ENCODE measurements around the gene NDUFV1.
"Not testable (repeated sequence)": the region's sequence is repeated elsewhere in the genome, so short reads cannot be mapped to it uniquely, and the experiment has no call there.

NDUFV1 gene

GRCh38 chr11:67627812-67628624 is 21.3 kb downstream of the NDUFV1 start:
- no peak for DNase-seq (ENCODE audit: low spot score)

GRCh38 chr11:67628710-67629385 is 22.1 kb downstream of the NDUFV1 start:
- no peak for DNase-seq (ENCODE audit: low spot score)

GRCh38 chr11:67629386-67630227 is 22.9 kb downstream of the NDUFV1 start, which contains the start of gene NUDT8:
Gene NUDT8, minus strand, starts transcription at chr11:67629937. Its CDS starts 26 bp downstream, at chr11:67629911.
- DNase-seq (ENCODE audit: low spot score) = peak; percentile 89

DNA sequence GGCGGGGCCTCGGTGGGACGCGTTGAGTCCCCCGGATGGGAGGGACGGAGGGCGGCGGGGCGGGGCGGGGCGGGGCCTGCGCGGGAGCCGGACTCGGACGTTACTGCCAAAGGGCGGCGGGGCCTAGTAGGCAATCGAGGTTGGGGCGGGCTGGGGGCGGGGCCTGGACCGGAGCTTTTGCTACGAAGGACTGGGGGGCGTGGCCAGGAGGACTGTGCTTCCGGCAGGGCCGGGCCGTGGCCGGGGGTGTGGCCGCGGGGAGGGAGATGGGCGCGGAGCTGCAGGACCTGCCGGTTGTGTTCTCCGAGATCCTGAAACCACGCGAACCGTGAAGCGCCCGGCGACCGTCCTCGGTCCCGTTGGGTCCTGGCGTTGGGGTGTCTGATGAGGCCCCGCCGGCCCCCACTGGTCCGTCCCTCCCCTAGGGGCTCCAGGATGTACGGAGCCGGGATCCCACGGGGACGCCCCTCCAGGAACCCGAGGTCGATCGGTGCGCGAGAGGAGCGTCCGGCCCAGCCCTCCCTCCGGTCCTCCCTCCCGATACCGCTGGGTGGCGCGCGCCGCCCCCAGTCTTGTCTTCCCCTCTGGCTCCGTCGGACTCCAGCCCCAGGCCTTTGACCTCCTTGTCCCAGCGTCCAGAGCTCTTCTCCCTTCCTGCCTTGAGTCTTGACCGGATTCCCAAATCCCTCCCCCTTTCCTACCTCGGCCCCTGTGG is 23.6 kb downstream of the NDUFV1 start:
- peak; percentile 99 for DNase-seq (ENCODE audit: low spot score)

GRCh38 chr11:67630943-67631331 is 24.2 kb downstream of the NDUFV1 start:
- no peak for DNase-seq (ENCODE audit: low spot score)

DNA sequence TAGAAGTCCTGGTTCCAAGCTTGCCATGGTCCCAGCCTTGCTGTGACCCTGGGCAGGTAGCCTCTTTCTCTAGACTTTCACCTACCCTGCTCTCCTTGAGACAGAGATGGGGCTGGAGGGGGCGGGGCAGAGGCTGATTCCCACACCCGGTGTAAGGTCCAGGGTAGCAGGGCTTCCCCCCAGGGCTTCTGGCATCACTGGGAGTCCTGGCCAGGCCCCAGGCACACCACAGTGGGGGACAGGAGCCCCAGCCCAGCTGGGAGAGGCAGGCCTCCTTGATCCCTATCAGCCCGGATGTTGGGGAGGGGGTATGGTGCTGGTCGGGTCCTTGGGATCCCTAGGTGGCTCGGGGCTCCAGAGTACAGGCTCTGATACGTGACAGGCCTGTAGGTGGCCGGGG is 24.7 kb downstream of the NDUFV1 start:
- DNase-seq (ENCODE audit: low spot score) = no peak

DNA sequence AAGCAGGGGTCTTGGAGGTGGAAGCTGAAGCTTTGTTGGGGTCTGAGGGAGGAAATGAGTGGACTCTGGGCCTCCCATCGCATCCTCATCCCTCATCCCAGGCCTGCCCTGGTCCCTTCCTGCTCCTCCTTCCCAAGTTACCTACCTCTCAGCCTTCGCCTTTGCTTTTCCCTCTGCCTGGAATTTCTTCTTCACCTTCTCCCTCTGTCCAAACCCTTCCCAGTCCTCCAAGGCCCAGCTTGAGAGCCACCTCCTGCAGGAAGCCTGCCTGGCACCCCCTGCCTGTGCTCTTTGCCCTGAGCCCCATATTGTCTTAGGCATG is 25.1 kb downstream of the NDUFV1 start:
- DNase-seq (ENCODE audit: low spot score) = no peak

- no peak for DNase-seq (ENCODE audit: low spot score)
These were observed 25.6 kb downstream of the NDUFV1 start for GRCh38 chr11:67632175-67632981.

DNA sequence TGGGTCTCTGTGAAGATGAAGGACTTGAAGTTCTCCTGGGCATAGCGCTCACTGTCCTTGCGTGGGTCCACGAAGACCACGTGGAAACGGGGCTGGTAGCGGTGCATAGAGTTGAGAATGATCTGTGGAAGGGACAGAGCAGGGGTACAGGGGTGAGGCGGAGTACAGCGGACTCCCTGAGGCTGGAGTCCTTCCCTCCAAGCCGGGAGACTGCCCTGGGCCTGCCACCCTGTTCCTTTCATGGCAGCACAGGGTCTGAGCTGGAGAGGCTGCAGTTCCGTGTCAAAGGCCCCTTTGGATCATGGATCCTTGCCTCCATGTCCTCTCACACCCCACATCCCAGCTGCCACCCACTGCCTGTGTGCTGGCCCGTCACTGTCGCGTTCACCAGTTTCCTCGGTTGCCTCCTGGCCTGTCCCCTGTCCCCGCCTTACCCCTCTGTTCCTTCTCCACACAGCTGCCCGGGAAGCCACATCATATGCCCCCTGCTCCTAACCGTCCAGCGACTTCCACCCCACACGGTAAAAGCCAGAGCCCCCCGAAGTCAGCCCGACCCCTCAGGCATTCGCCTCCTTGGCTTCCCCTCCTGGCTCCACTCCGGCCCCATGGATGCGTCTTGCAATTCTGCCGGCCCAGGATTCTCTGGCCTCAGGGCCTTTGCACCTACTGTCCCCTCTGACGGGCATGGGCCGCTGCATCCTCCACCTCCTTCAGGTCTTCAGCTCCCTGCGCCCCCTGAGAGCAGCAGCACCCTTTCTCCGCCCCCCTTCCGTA is 26.4 kb downstream of the NDUFV1 start:
- DNase-seq (ENCODE audit: low spot score) = no peak

DNA sequence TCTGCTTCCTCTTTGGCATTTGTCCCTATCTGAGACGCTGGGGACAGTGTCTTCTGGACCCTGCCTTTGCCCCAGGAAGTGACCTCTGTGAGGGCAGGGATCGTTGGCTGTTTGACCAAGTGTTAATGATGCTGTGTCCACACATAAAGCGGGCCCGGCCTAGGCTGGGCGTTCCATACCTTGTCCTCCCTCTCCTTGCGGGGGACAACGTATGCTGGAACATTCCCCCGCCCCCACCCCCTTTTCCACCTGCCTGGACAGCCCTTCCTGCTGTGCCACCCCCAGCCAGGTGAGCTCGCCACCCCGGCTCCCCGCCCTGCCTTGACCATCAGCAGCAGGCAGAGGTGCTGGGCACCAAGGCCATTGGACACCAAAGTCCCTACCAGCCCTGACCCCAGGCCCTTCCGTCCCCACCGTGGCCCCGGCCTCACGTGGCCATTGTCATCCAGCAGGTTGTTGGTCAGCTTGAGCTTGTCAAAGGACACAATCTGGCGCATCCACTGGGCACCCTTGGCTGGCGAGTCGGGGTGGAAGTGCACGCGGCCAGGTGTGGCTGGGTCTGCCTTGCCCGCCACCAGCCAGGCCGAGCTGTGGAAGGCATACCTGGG is 27.1 kb downstream of the NDUFV1 start:
- no peak for DNase-seq (ENCODE audit: low spot score)

DNA sequence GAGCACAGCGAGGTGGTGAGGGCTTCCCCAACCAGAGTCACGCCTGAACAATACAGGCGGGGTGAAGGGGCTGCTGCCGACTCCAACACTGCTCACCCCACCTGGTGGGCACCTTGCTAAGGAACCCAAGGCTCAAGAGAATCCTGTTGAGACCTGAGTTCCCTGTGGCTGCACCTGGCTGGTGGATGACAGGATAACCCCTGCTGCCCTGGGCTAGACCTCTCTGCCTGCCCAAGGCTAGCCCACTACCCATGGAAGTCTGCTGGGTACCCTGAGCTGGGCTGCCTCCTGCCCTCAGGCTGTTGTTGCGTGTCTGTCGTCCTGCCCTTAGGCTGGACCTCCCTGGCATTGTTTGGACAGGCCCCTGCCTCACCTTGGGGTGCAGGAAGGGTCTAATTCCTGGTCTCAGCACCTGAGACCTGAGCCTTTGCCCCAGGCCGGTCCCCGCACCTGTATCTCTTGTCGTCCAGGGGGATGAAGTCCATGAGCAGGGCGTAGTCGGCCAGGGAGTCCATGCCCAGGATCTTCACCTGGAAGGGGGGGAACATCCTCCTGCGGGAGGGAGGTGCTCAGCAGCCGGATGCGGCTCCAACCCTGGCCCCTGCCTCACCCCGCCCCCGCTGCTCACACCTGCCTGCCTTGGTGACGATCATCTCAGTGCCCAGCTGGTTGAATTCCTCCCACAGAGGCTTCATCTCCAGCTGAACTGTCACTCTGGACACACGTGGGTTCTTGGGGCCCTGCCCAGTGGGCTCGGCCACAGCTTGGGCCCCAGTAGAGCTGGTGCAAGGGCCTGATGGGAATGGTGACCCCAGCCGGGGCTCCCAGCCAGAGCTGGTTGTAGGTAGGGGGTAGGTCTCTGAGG is 27.9 kb downstream of the NDUFV1 start:
- no peak for DNase-seq (ENCODE audit: low spot score)

- DNase-seq (ENCODE audit: low spot score) = no peak
These were observed 28.4 kb downstream of the NDUFV1 start for GRCh38 chr11:67635231-67635521.

GRCh38 chr11:67636962-67637361 is 30.2 kb downstream of the NDUFV1 start:
- no peak for DNase-seq (ENCODE audit: low spot score)

DNA sequence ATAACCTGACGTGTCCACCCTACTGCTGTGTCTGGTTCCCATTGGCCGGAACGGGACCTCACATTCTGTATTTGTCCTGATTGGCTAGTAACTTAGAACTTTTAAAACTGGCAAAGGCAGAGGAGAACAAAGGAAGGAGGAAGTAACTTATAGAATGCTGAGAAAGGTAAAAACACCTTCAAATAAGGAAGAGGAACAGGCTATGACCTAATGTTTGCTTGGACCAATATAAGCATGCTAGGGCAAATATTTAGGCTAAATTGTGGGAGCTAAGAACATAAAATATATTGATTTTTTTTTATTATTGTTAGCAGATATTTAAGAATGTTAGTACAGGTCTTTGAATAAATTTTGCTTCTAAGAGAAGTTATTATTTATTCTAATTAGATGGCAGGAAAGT is 30.7 kb downstream of the NDUFV1 start:
- not testable (repeated sequence) for DNase-seq (ENCODE audit: low spot score)

- no peak for DNase-seq (ENCODE audit: low spot score)
These were observed 32.0 kb downstream of the NDUFV1 start for GRCh38 chr11:67638535-67639437.

GRCh38 chr11:67639438-67639859 is 32.7 kb downstream of the NDUFV1 start, which contains the start of gene TBX10:
Gene TBX10, minus strand, starts transcription at chr11:67639763. Its CDS starts 291 bp downstream, at chr11:67639472.
- DNase-seq (ENCODE audit: low spot score) = no peak

DNA sequence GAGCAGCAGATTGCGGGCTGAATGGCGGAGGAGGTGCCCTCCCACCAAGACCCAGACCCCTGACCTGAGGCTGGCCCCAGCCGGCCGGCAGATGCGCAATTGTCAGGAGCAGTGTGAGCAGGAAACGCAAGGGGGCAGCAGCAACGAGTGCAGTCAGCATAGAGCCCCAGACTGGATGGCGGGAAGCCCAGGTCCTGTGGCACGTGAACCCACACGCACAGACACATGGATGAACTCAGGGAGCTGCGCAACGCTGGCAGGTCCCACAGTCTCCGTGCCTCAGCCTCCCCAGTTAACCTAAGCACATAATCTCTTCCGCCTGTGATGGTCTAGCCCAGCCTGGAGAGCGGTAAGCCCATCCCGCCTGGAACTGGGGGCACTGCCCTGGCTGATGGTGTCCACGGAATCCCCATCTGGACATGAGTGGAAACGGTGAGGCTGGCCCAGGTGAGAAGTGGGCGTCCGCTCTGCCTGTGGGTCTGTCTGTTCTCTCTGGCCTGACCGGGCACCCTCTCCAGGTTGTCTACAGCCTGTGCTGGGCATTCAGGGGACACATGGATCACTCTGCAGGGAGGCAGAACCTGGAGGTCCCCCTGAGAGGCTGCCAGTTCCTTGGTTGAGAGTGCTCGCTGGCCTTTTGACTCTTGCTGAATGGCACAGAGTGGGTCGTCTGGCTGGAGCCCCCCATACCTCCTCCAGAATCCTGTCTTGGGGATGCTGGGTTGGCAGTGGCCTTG is 33.5 kb downstream of the NDUFV1 start:
- DNase-seq (ENCODE audit: low spot score) = peak; percentile 81

All from AG20443 (cell line).